ENCODE measurements around the gene HELZ2.

DNA sequence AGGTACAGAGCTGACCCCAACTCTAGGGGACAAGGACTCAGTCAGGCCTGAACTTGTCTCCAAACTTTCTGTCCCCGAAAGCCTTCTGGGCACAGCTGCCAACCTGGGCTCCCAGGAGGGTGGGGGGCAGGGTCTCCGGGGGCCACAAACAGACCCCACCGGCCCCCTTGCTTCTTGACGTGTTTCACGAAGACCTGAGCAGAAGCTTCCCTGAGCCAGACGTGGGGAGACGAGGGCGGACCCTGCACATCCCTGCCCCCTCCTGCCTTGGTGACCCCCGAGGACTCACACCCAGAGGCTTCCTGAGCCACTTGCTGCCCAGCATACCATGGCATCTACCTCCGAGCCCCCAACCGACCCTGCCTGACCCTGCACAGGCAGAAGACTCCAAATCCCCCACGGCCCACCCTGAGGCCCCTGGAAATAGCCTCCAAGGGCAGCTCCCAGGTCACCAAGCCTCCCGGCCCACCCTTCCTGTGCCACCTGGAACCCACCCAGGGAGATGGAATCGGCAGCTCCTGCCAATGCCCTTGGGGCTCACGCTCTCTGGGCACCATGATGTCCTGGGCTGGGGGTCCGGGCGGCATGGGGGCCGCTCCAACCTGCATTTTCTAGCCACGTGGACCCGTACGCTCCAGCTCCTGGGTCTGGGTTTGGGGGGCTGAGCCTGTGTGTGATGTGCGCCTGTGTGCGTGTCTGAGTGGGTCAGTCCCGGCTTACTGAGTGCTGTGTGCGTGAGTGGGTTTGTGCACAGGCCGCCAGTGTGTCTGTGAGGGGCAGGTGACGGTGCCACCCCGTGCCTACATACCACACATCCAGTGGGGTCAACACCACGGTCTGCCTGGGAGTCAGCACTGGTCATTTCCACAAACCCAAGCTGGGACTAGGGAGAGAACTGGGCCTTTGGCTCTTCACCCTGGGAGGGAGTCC, 34.3 kb downstream of the HELZ2 start:
- TF ChIP-seq, protein P1, sequence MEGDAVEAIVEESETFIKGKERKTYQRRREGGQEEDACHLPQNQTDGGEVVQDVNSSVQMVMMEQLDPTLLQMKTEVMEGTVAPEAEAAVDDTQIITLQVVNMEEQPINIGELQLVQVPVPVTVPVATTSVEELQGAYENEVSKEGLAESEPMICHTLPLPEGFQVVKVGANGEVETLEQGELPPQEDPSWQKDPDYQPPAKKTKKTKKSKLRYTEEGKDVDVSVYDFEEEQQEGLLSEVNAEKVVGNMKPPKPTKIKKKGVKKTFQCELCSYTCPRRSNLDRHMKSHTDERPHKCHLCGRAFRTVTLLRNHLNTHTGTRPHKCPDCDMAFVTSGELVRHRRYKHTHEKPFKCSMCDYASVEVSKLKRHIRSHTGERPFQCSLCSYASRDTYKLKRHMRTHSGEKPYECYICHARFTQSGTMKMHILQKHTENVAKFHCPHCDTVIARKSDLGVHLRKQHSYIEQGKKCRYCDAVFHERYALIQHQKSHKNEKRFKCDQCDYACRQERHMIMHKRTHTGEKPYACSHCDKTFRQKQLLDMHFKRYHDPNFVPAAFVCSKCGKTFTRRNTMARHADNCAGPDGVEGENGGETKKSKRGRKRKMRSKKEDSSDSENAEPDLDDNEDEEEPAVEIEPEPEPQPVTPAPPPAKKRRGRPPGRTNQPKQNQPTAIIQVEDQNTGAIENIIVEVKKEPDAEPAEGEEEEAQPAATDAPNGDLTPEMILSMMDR (IDR thresholded peaks at IDR 0.05; ENCODE audit: insufficient read depth, low read length): no peak
- no peak for TF ChIP-seq POLR2AphosphoS5 (IDR thresholded peaks at IDR 0.05; ENCODE audit: low read depth)
